H9 (cell line): ENCODE results near the gene IL17RA. TPM values are rescaled to one million over a fixed set of nuclear protein-coding genes. Genes with fewer than 3 reads are reported as not detected.

Experiments used
- DNase-seq: peaks from one replicate; pipeline ENCODE4 v3.0.0-alpha.2; 2017
- H2AFZ ChIP-seq: one replicate; pipeline ENCODE4 v1.6.1; 2013; ENCODE audit warnings: mild to moderate bottlenecking, low read length, control low read depth, moderate library complexity
- H2AK5ac ChIP-seq: 2 replicates; pipeline ENCODE4 v1.6.1; 2013; ENCODE audit warnings: low read length, control low read depth, mixed read lengths; ENCODE audit not compliant: insufficient read length
- H2BK120ac ChIP-seq: one replicate; pipeline ENCODE4 v1.6.1; 2013; ENCODE audit warnings: low read depth, mild to moderate bottlenecking, low read length, control low read depth, inconsistent platforms; ENCODE audit not compliant: poor library complexity, severe bottlenecking
- H2BK12ac ChIP-seq: 2 replicates; pipeline ENCODE4 v1.6.1; 2013; ENCODE audit warnings: low read length, control low read depth, mixed read lengths, low read depth; ENCODE audit not compliant: insufficient read length
- H2BK15ac ChIP-seq: 2 replicates; pipeline ENCODE4 v1.6.1; 2013; ENCODE audit warnings: low read depth, low read length, control low read depth
- H2BK20ac ChIP-seq: one replicate; pipeline ENCODE4 v1.6.1; 2013; ENCODE audit warnings: low read depth, mild to moderate bottlenecking, low read length, control low read depth, inconsistent platforms; ENCODE audit not compliant: poor library complexity, severe bottlenecking
- H2BK5ac ChIP-seq: 2 replicates; pipeline ENCODE4 v1.6.1; 2013; ENCODE audit warnings: low read length, control low read depth, mixed read lengths; ENCODE audit not compliant: insufficient read length
- H3K14ac ChIP-seq: 2 replicates; pipeline ENCODE4 v1.6.1; 2013; ENCODE audit warnings: low read length, control low read depth; ENCODE audit not compliant: insufficient read depth
- H3K18ac ChIP-seq: 2 replicates; pipeline ENCODE4 v1.6.1; 2013; ENCODE audit warnings: low read depth, mild to moderate bottlenecking, mixed read lengths, low read length, control low read depth; ENCODE audit not compliant: insufficient read length
- H3K23ac ChIP-seq: 2 replicates; pipeline ENCODE4 v1.6.1; 2013; ENCODE audit warnings: low read length, control low read depth, mixed read lengths, low read depth; ENCODE audit not compliant: insufficient read length
- H3K23me2 ChIP-seq: 2 replicates; pipeline ENCODE4 v1.6.1; 2013; ENCODE audit warnings: low read depth, mild to moderate bottlenecking, mixed read lengths, low read length, control low read depth; ENCODE audit not compliant: insufficient read length, poor library complexity, severe bottlenecking
- H3K27ac ChIP-seq: 2 replicates; pipeline ENCODE4 v1.5.1; 2013; ENCODE audit warnings: low read length, control low read depth, mixed read lengths, low read depth; ENCODE audit not compliant: insufficient read length
- H3K27me3 ChIP-seq: 2 replicates; pipeline ENCODE4 v1.6.1; 2013; ENCODE audit warnings: low read length, control low read depth, inconsistent platforms; ENCODE audit not compliant: insufficient read depth
- H3K4ac ChIP-seq: 2 replicates; pipeline ENCODE4 v1.6.1; 2013; ENCODE audit warnings: low read depth, mild to moderate bottlenecking, control low read depth, inconsistent platforms, low read length, moderate library complexity
- H3K4me1 ChIP-seq: 2 replicates; pipeline ENCODE4 v1.6.1; 2013; ENCODE audit warnings: low read length, control low read depth, inconsistent platforms; ENCODE audit not compliant: insufficient read depth
- H3K4me2 ChIP-seq: 2 replicates; pipeline ENCODE4 v1.6.1; 2013; ENCODE audit warnings: low read length, control low read depth, mixed read lengths; ENCODE audit not compliant: insufficient read length, insufficient read depth
- H3K56ac ChIP-seq: 2 replicates; pipeline ENCODE4 v1.6.1; 2013; ENCODE audit warnings: low read depth, mild to moderate bottlenecking, mixed read lengths, low read length, control low read depth; ENCODE audit not compliant: insufficient read length
- H3K79me1 ChIP-seq: 2 replicates; pipeline ENCODE4 v1.6.1; 2013; ENCODE audit warnings: low read depth, mild to moderate bottlenecking, moderate library complexity, low read length, control low read depth, inconsistent platforms; ENCODE audit not compliant: insufficient read depth, poor library complexity, severe bottlenecking
- H3K79me2 ChIP-seq: 2 replicates; pipeline ENCODE4 v1.6.1; 2013; ENCODE audit warnings: low read length, control low read depth, inconsistent platforms; ENCODE audit not compliant: insufficient read depth
- H3K9ac ChIP-seq: 2 replicates; pipeline ENCODE4 v1.6.1; 2013; ENCODE audit warnings: low read length, control low read depth, mixed read lengths; ENCODE audit not compliant: insufficient read length; ENCODE audit errors: extremely low read depth
- H3K9me3 ChIP-seq: one replicate; pipeline ENCODE4 v1.6.1; 2013; ENCODE audit warnings: low read depth, low read length, inconsistent platforms; ENCODE audit not compliant: control insufficient read depth
- H3T11ph ChIP-seq: one replicate; pipeline ENCODE4 v1.6.1; 2013; ENCODE audit warnings: mild to moderate bottlenecking, low read length, control low read depth, inconsistent platforms
- H4K20me1 ChIP-seq: one replicate; pipeline ENCODE4 v1.6.1; 2013; ENCODE audit not compliant: control insufficient read depth, insufficient read length, insufficient read depth
- H4K5ac ChIP-seq: 2 replicates; pipeline ENCODE4 v1.6.1; 2013; ENCODE audit warnings: low read depth, mild to moderate bottlenecking, mixed read lengths, low read length, control low read depth; ENCODE audit not compliant: insufficient read length
- H4K8ac ChIP-seq: replicated peaks from 2 replicates; pipeline ENCODE4 v1.6.1; 2013; ENCODE audit warnings: low read length, control low read depth, mixed read lengths, low read depth; ENCODE audit not compliant: insufficient read length
- H4K91ac ChIP-seq: 2 replicates; pipeline ENCODE4 v1.6.1; 2013; ENCODE audit warnings: low read depth, mild to moderate bottlenecking, moderate library complexity, mixed read lengths, low read length, control low read depth; ENCODE audit not compliant: insufficient read length
- H3K27ac Mint-ChIP-seq, 3 experiments: 2 replicates in 2 of 3; 3 replicates in 1 of 3; pipeline ENCODE4 v1.8.0; 2020 to 2021; ENCODE audit warnings: mixed read lengths in 3 of 3, mild to moderate bottlenecking in 1 of 3, moderate library complexity in 1 of 3
- H3K27me3 Mint-ChIP-seq: 2 replicates; pipeline ENCODE4 v1.8.0; 2021; ENCODE audit warnings: low read depth, mild to moderate bottlenecking, moderate library complexity, mixed read lengths
- H3K36me3 Mint-ChIP-seq, 3 experiments: 2 replicates in 2 of 3; 3 replicates in 1 of 3; pipeline ENCODE4 v1.8.0; 2020 to 2021; ENCODE audit warnings: low read depth in 3 of 3, mixed read lengths in 3 of 3; ENCODE audit not compliant: insufficient read depth in 1 of 3
- H3K4me1 Mint-ChIP-seq, 2 experiments: 2 replicates each; pipeline ENCODE4 v1.8.0; 2020; ENCODE audit warnings: mixed read lengths in 2 of 2
- H3K4me3 Mint-ChIP-seq, 2 experiments: 2 replicates in 1 of 2; 3 replicates in 1 of 2; pipeline ENCODE4 v1.8.0; 2020 to 2021; ENCODE audit warnings: mild to moderate bottlenecking in 2 of 2, mixed read lengths in 2 of 2, moderate library complexity in 1 of 2
- H3K9me3 Mint-ChIP-seq, 2 experiments: 2 replicates in 1 of 2; 3 replicates in 1 of 2; pipeline ENCODE4 v1.8.0; 2020; ENCODE audit warnings: mild to moderate bottlenecking in 2 of 2, mixed read lengths in 2 of 2, moderate library complexity in 1 of 2
- CTCF ChIP-seq: fragments of 200-600 bp; sonication (generic); conservative IDR thresholded peaks from 3 replicates; pipeline ENCODE4 v1.8.0; 2021; ENCODE audit warnings: antibody characterized with exemption, mild to moderate bottlenecking
- WGBS: extraction: QIAGEN DNeasy Blood & Tissue Kit; methylation state at CpG from one replicate; pipeline ENCODE4 v1.1.7; 2013; ENCODE audit warnings: missing lambda C conversion rate, low lambda C conversion rate, mixed read lengths; ENCODE audit not compliant: insufficient read length; ENCODE audit errors: extremely low coverage; 5-methylcytosine and 5-hydroxymethylcytosine counted together
- total RNA-seq: library from RNA; stranded (reverse); gene quantifications from 2 replicates; pipeline ENCODE4 v1.2.1, GENCODE V29; 2021

Gene IL17RA
- total RNA-seq, 1 experiment from 2014 or later = 12.4 TPM

- Histone ChIP-seq H4K8ac (no peak overlapping the region), H3K56ac (no peak overlapping the region), H3K4me2 (no peak overlapping the region), H3K9ac (no peak overlapping the region), H4K5ac (no peak overlapping the region), H3K18ac (no peak overlapping the region), H4K20me1 (no peaks in the 10 kb centered on the region), H3K14ac (no peak overlapping the region), H3K79me2 (no peaks in the 10 kb centered on the region), H2BK20ac (no peak overlapping the region), H3T11ph (no peak overlapping the region), H2AFZ (no peak overlapping the region), H3K27me3 (no peaks in the 10 kb centered on the region), H3K4me1 (no peaks in the 10 kb centered on the region), H3K27ac (no peak overlapping the region), H3K23ac (no peak overlapping the region), H4K91ac (no peak overlapping the region), H2AK5ac (no peak overlapping the region), H3K23me2 (no peaks in the 10 kb centered on the region), H2BK15ac (no peak overlapping the region), H2BK5ac (no peak overlapping the region), H2BK120ac (no peak overlapping the region), H3K79me1 (peaks cover 5% of the 10 kb centered on the region), H3K9me3 (no peaks in the 10 kb centered on the region), H3K4ac (no peak overlapping the region), H2BK12ac (no peak overlapping the region)
- Mint-ChIP-seq H3K4me3 (no peak overlapping the region), H3K27me3 (no peaks in the 10 kb centered on the region), H3K27ac (no peak overlapping the region), H3K9me3 (no peaks in the 10 kb centered on the region), H3K4me1 (peaks cover 15 to 19% of the 10 kb centered on the region in 2 experiments), H3K36me3 (peaks cover 0 to 19% (median 0%) of the 10 kb centered on the region in 3 experiments; a peak in 3 of 7 replicates)
- WGBS = no CpG with 5 or more reads among the region's 6 CpGs
- no peak for DNase-seq
- peak; percentile 78 for TF ChIP-seq CTCF
Observed at GRCh38 chr22:17095538-17095937, 10.7 kb downstream of the IL17RA start.
